ENCODE results near the gene AFF3. TPM values are rescaled to one million over a fixed set of nuclear protein-coding genes. Genes with fewer than 3 reads are reported as not detected.

The AFF3 gene
- total RNA-seq, 4 donors from 2014 or later: 3.1 to 5.0 (median 3.7) TPM

DNA sequence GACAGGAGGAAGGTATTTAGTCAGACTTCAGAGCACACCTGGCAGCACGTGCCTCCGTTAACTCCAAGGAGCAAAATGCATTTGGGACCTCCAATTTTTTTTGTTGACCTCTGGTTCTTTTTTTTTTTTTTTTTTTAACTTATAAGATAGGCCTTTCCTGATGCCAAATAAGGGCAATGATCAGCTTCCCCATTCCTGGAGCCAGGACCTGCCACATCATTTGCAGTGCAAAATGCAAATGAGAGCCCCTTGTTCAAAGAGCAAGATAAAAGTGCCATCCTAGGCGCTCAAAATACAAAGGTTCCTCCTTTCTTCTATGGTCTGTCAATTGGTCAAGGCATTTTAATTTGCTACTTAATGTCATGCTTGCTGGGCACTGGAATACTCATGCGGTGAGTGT is 519.4 kb downstream of the AFF3 start:
- H3K27ac ChIP-seq: no peak overlapping the region
- no peak overlapping the region for H3K4me3 ChIP-seq
- H3K9me3 ChIP-seq: no peaks in the 10 kb centered on the region
- H3K36me3 ChIP-seq: no peaks in the 10 kb centered on the region
- no peak for TF ChIP-seq POLR2AphosphoS5 (IDR thresholded peaks at IDR 0.05)
- TF ChIP-seq EP300 (IDR thresholded peaks at IDR 0.05): no peak
- TF ChIP-seq POLR2A (IDR thresholded peaks at IDR 0.05): no peak
- TF ChIP-seq, protein P1, sequence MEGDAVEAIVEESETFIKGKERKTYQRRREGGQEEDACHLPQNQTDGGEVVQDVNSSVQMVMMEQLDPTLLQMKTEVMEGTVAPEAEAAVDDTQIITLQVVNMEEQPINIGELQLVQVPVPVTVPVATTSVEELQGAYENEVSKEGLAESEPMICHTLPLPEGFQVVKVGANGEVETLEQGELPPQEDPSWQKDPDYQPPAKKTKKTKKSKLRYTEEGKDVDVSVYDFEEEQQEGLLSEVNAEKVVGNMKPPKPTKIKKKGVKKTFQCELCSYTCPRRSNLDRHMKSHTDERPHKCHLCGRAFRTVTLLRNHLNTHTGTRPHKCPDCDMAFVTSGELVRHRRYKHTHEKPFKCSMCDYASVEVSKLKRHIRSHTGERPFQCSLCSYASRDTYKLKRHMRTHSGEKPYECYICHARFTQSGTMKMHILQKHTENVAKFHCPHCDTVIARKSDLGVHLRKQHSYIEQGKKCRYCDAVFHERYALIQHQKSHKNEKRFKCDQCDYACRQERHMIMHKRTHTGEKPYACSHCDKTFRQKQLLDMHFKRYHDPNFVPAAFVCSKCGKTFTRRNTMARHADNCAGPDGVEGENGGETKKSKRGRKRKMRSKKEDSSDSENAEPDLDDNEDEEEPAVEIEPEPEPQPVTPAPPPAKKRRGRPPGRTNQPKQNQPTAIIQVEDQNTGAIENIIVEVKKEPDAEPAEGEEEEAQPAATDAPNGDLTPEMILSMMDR (IDR thresholded peaks at IDR 0.05): no peak
- 97% methylated on average over 4 of the region's 4 CpGs for WGBS
- DNase-seq (ENCODE audit: low spot score in 2 of 2): no peak
- H3K4me1 ChIP-seq: no peaks in the 10 kb centered on the region
- H3K27me3 ChIP-seq: no peaks in the 10 kb centered on the region

- Histone ChIP-seq H3K4me1 (no peaks in the 10 kb centered on the region), H3K4me3 (no peak overlapping the region), H3K9me3 (no peaks in the 10 kb centered on the region), H3K27me3 (no peaks in the 10 kb centered on the region), H3K27ac (no peak overlapping the region), H3K36me3 (no peaks in the 10 kb centered on the region)
- TF ChIP-seq, protein P1 (IDR thresholded peaks at IDR 0.05): no peak
- TF ChIP-seq POLR2A (IDR thresholded peaks at IDR 0.05): no peak
- WGBS: 76% methylated on average over 6 of the region's 6 CpGs
- DNase-seq (ENCODE audit: low spot score in 2 of 2): no peak
Observed at GRCh38 chr2:99622534-99622933, 519.9 kb downstream of the AFF3 start.

GRCh38 chr2:99621774-99622173 is 520.6 kb downstream of the AFF3 start:
- Histone ChIP-seq H3K9me3 (no peaks in the 10 kb centered on the region), H3K36me3 (no peaks in the 10 kb centered on the region), H3K27ac (no peak overlapping the region), H3K4me3 (no peak overlapping the region), H3K27me3 (no peaks in the 10 kb centered on the region), H3K4me1 (no peaks in the 10 kb centered on the region)
- no peak for DNase-seq (ENCODE audit: low spot score in 2 of 2)
- TF ChIP-seq, protein P1 (IDR thresholded peaks at IDR 0.05): no peak
- TF ChIP-seq POLR2A (IDR thresholded peaks at IDR 0.05): no peak
- TF ChIP-seq POLR2AphosphoS5 (IDR thresholded peaks at IDR 0.05): no peak
- no peak for TF ChIP-seq EP300 (IDR thresholded peaks at IDR 0.05)
- WGBS: 95% methylated on average over 5 of the region's 5 CpGs

- no peaks in the 10 kb centered on the region for H3K9me3 ChIP-seq
- DNase-seq (ENCODE audit: low spot score in 2 of 2): no peak
Observed at GRCh38 chr2:99621106-99621505, 521.3 kb downstream of the AFF3 start.

DNA sequence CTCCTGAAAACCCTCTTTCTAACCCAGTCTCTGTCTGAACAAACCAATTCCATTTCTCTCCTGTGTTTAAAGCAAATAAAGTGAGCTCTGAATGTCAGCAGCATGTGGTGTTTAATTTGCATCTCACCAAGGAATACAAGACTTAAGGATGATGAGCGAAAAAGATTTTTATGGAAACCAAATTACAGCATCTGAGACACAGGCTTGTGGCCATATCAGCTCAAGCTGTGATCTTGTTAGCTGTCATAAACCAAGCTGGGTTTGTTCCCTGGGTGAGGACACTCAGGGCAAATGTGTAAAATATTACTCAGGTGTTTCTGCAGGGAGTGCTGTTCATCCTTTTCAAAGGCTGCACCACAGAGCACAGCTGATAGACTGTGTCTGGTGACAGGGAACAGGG is 523.2 kb downstream of the AFF3 start:
- Histone ChIP-seq H3K4me3 (no peak overlapping the region), H3K9me3 (no peaks in the 10 kb centered on the region), H3K27ac (no peak overlapping the region), H3K27me3 (no peaks in the 10 kb centered on the region), H3K36me3 (no peaks in the 10 kb centered on the region), H3K4me1 (no peaks in the 10 kb centered on the region)
- 95% methylated on average over 1 of the region's 1 CpG for WGBS
- TF ChIP-seq POLR2AphosphoS5 (IDR thresholded peaks at IDR 0.05) (no peak), POLR2A (IDR thresholded peaks at IDR 0.05) (no peak), EP300 (IDR thresholded peaks at IDR 0.05) (no peak)
- TF ChIP-seq, protein P1 (IDR thresholded peaks at IDR 0.05): no peak
- no peak for DNase-seq (ENCODE audit: low spot score in 2 of 2)

More at GRCh38 chr2:99621106-99621505, 521.3 kb downstream of the AFF3 start:
- Histone ChIP-seq H3K4me1 (no peaks in the 10 kb centered on the region), H3K36me3 (no peaks in the 10 kb centered on the region), H3K27ac (no peak overlapping the region), H3K27me3 (no peaks in the 10 kb centered on the region), H3K4me3 (no peak overlapping the region)
- TF ChIP-seq POLR2A (IDR thresholded peaks at IDR 0.05): no peak
- no peak for TF ChIP-seq EP300 (IDR thresholded peaks at IDR 0.05)
- WGBS: 94% methylated on average over 4 of the region's 4 CpGs

DNA sequence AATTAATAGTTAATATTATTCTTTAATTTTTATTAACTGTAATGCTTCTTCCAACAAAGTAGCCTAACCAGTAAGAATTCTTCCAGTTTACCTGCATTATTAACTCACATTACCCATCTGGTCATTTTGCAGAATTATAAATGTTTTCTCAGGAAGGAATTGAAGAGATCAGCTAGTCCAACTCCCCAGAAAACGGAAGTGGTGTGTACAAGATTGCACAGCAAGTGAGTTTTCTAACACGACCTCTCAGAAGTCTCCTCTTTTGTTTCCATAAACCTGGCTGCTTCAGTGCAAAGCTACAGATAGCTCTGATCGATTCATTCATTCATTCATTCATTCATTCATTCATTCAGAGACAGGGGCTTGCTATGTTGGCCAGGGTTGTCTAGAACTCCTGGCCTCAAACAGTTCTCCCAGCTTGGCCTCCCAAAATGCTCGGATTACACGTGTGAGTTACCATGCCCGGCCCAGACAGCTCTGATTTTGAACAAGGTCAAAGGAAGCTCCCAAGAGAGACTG is 523.8 kb downstream of the AFF3 start:
- no peaks in the 10 kb centered on the region for H3K27me3 ChIP-seq
- H3K9me3 ChIP-seq: no peaks in the 10 kb centered on the region
- no peak overlapping the region for H3K4me3 ChIP-seq
- no peak for TF ChIP-seq EP300 (IDR thresholded peaks at IDR 0.05)
- no peak for TF ChIP-seq POLR2A (IDR thresholded peaks at IDR 0.05)
- TF ChIP-seq POLR2AphosphoS5 (IDR thresholded peaks at IDR 0.05): no peak
- TF ChIP-seq, protein P1 (IDR thresholded peaks at IDR 0.05): no peak
- no peaks in the 10 kb centered on the region for H3K4me1 ChIP-seq
- WGBS: 75% methylated on average over 6 of the region's 6 CpGs
- H3K36me3 ChIP-seq: no peaks in the 10 kb centered on the region
- H3K27ac ChIP-seq: no peak overlapping the region
- no peak for DNase-seq (ENCODE audit: low spot score in 2 of 2)
